Measurements from ENCODE around the gene AMPD3. TPM values are rescaled to one million over a fixed set of nuclear protein-coding genes. Genes with fewer than 3 reads are reported as not detected.
A peak's percentile ranks its signal among the peaks of the same experiment; 100 is the strongest.

The AMPD3 gene
- total RNA-seq, 1 experiment from 2014 or later = 5.4 TPM

DNA sequence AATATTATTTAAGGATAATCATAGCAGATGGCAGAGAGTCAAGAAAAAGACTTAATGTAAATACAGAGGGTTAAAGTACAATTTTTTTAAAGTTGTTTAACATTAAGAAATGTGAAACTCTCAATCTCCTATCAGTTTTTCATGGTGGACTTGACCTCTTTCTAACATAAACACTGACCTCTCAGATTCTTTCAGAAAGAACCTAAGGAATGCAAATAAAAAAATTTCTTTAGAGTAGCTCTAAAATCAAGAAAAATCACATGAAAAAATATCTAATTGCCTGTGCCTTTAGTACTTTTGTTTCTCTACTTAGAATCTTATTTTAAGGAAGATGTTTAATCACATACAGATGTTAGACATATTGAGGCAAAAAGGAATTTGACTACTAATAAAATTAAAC, 73.1 kb downstream of the AMPD3 start:
- Mint-ChIP-seq H3K4me1 (ENCODE audit: insufficient read depth, unreplicated experiment) (peaks cover 22% of the 10 kb centered on the region), H3K4me3 (ENCODE audit: unreplicated experiment) (no peak overlapping the region), H3K36me3 (ENCODE audit: insufficient read depth, unreplicated experiment) (peaks cover 42% of the 10 kb centered on the region), H3K27ac (ENCODE audit: low read depth, unreplicated experiment) (peak overlapping the region; percentile 68), H3K9me3 (ENCODE audit: unreplicated experiment) (no peaks in the 10 kb centered on the region), H3K27me3 (ENCODE audit: insufficient read depth, unreplicated experiment) (no peaks in the 10 kb centered on the region)
- no TSS peak for BruUV-seq (replicated peaks)
- CTCF ChIA-PET = interaction anchor here (0.7 to 3.8 kb wide), 4 partner anchors 8 to 122 kb away, joined by 3 to 23 read pairs (median 5); partner anchors contain the start of gene RNF141
- DNase-seq (ENCODE audit: unreplicated experiment) = no peak
- intact Hi-C loops (cut with micrococcal nuclease) = no loop called here
- TF ChIP-seq, protein P1, sequence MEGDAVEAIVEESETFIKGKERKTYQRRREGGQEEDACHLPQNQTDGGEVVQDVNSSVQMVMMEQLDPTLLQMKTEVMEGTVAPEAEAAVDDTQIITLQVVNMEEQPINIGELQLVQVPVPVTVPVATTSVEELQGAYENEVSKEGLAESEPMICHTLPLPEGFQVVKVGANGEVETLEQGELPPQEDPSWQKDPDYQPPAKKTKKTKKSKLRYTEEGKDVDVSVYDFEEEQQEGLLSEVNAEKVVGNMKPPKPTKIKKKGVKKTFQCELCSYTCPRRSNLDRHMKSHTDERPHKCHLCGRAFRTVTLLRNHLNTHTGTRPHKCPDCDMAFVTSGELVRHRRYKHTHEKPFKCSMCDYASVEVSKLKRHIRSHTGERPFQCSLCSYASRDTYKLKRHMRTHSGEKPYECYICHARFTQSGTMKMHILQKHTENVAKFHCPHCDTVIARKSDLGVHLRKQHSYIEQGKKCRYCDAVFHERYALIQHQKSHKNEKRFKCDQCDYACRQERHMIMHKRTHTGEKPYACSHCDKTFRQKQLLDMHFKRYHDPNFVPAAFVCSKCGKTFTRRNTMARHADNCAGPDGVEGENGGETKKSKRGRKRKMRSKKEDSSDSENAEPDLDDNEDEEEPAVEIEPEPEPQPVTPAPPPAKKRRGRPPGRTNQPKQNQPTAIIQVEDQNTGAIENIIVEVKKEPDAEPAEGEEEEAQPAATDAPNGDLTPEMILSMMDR (IDR thresholded peaks at IDR 0.05; ENCODE audit: unreplicated experiment) = no peak
- POLR2A ChIA-PET = interaction anchor here (0.5 to 1.3 kb wide), 7 partner anchors 10 to 468 kb away, joined by 3 to 10 read pairs (median 3); partner anchors contain the start of gene RNF141

DNA sequence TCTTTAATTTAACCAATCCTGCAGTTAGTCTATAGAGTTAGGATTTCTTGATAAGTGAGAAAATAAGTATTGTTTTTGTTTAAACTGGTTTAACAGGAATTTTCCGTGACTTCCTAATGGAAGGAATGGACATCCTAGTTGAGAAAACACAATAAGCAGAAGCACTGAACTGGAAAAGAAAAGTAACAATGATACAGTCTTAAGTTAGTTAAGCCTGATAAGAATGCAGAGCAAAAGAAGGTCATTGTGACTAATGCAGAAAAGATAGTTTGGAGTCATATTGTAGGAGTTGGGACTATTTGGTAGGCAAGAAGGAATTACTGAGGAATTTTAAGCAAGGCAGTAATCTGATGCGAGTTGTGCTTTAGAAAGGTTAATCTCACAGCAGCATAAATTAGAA, 74.2 kb downstream of the AMPD3 start:
- no peak for DNase-seq (ENCODE audit: unreplicated experiment)
- intact Hi-C loops (cut with micrococcal nuclease) = no loop called here
- ChIA-PET POLR2A (no interaction called here), CTCF (interaction anchor here (2.0 kb wide), 1 partner anchor 123 kb away, joined by 7 read pairs; no protein-coding TSS in a partner anchor)
- Mint-ChIP-seq H3K9me3 (ENCODE audit: unreplicated experiment) (no peaks in the 10 kb centered on the region), H3K4me3 (ENCODE audit: unreplicated experiment) (no peak overlapping the region), H3K4me1 (ENCODE audit: insufficient read depth, unreplicated experiment) (peaks cover 22% of the 10 kb centered on the region), H3K27ac (ENCODE audit: low read depth, unreplicated experiment) (no peak overlapping the region), H3K27me3 (ENCODE audit: insufficient read depth, unreplicated experiment) (no peaks in the 10 kb centered on the region), H3K36me3 (ENCODE audit: insufficient read depth, unreplicated experiment) (peaks cover 39% of the 10 kb centered on the region)
- TF ChIP-seq, protein P1 (IDR thresholded peaks at IDR 0.05; ENCODE audit: unreplicated experiment) = no peak
- no TSS peak for BruUV-seq (replicated peaks)

DNA sequence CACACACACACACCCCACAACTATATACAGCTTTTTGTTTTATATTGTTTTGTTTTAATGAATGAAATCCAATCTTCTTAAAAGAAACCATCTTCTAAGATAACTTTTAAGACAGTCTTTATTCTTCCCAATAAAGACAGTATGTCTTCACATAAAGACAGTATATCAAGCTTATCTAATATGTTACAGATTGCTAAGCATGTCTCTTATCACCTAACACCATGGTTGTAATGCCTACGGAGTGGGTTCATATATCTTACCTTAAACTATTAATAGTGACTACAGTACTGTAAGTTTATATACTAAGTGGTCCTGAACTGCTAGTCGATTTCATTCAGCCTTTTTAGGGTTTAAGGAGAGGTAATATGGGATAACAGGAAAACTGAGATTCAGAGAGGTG, 77.5 kb downstream of the AMPD3 start:
- intact Hi-C loops (cut with micrococcal nuclease) = no loop called here

DNA sequence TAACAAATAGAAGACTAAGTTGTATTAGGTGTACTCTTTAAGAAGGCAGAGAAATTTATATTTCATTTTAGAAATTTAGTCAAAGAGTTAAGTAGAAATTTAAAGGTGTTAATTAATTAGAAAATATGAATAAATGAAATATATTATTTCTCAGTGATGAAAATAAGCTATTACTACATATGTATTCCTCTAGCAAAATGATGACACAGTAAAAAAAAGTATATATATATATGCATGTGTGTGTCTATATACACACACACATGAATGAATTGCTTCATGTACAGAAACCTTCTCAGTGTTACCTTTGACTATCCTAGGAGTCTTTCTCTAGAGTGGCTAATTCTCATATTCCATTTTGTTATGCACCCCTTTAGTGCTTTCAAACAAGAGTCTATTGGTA, 78.3 kb downstream of the AMPD3 start:
- peaks cover 5% of the 10 kb centered on the region for H3K4me1 Mint-ChIP-seq (ENCODE audit: insufficient read depth, unreplicated experiment)
- no peaks in the 10 kb centered on the region for H3K9me3 Mint-ChIP-seq (ENCODE audit: unreplicated experiment)
- no peak for DNase-seq (ENCODE audit: unreplicated experiment)
- H3K27me3 Mint-ChIP-seq (ENCODE audit: insufficient read depth, unreplicated experiment) = no peaks in the 10 kb centered on the region
- intact Hi-C loops (cut with micrococcal nuclease) = no loop called here
- TF ChIP-seq, protein P1 (IDR thresholded peaks at IDR 0.05; ENCODE audit: unreplicated experiment) = no peak
- H3K36me3 Mint-ChIP-seq (ENCODE audit: insufficient read depth, unreplicated experiment) = peaks cover 28% of the 10 kb centered on the region
- no peak overlapping the region for H3K4me3 Mint-ChIP-seq (ENCODE audit: unreplicated experiment)
- H3K27ac Mint-ChIP-seq (ENCODE audit: low read depth, unreplicated experiment) = no peak overlapping the region
- BruUV-seq (replicated peaks) = no TSS peak
- ChIA-PET POLR2A (interaction anchor here (1.2 kb wide), 1 partner anchor 127 kb away, joined by 3 read pairs; no protein-coding TSS in a partner anchor), CTCF (no interaction called here)

More for the DNA sequence above, 77.5 kb downstream of the AMPD3 start:
- Mint-ChIP-seq H3K9me3 (ENCODE audit: unreplicated experiment) (no peaks in the 10 kb centered on the region), H3K4me3 (ENCODE audit: unreplicated experiment) (no peak overlapping the region), H3K4me1 (ENCODE audit: insufficient read depth, unreplicated experiment) (peaks cover 9% of the 10 kb centered on the region), H3K27ac (ENCODE audit: low read depth, unreplicated experiment) (peak overlapping the region; percentile 57), H3K27me3 (ENCODE audit: insufficient read depth, unreplicated experiment) (no peaks in the 10 kb centered on the region), H3K36me3 (ENCODE audit: insufficient read depth, unreplicated experiment) (peaks cover 28% of the 10 kb centered on the region)
- CTCF ChIA-PET = interaction anchor here (0.7 to 1.7 kb wide), 3 partner anchors 9 to 124 kb away, joined by 3 to 9 read pairs (median 6); partner anchors contain the start of gene RNF141
- BruUV-seq (replicated peaks) = no TSS peak
- TF ChIP-seq, protein P1 (IDR thresholded peaks at IDR 0.05; ENCODE audit: unreplicated experiment) = no peak
- POLR2A ChIA-PET = interaction anchor here (1.4 kb wide), 1 partner anchor 11 kb away, joined by 4 read pairs; no protein-coding TSS in a partner anchor
- no peak for DNase-seq (ENCODE audit: unreplicated experiment)
